SJSA1 (cell line): ENCODE measurements around the gene GCFC2. TPM values are rescaled to one million over a fixed set of nuclear protein-coding genes. Genes with fewer than 3 reads are reported as not detected.
A peak's percentile ranks its signal among the peaks of the same experiment; 100 is the strongest.

Experiments used
- DNase-seq, 2 experiments: peaks; one replicate each; pipeline ENCODE4 v3.0.0-alpha.2; 2015 to 2020; ENCODE audit warnings: low spot score in 2 of 2, low read depth in 1 of 2
- H3K27ac ChIP-seq: fragments of 250-450 bp; sonication (Bioruptor Pico); 2 replicates; pipeline ENCODE4 v1.5.1; 2020; ENCODE audit warnings: mild to moderate bottlenecking, moderate library complexity
- H3K27me3 ChIP-seq: fragments of 250-450 bp; sonication (Bioruptor Pico); replicated peaks from 2 replicates; pipeline ENCODE4 v1.5.1; 2020; ENCODE audit warnings: mild to moderate bottlenecking, moderate library complexity
- H3K36me3 ChIP-seq: fragments of 250-450 bp; sonication (Bioruptor Pico); 2 replicates; pipeline ENCODE4 v1.5.1; 2020; ENCODE audit warnings: mild to moderate bottlenecking
- H3K4me1 ChIP-seq: fragments of 250-450 bp; sonication (Bioruptor Pico); replicated peaks from 2 replicates; pipeline ENCODE4 v1.6.1; 2021; ENCODE audit warnings: mild to moderate bottlenecking
- H3K4me3 ChIP-seq: fragments of 250-450 bp; sonication (Bioruptor Pico); 2 replicates; pipeline ENCODE4 v1.5.1; 2020; ENCODE audit warnings: mild to moderate bottlenecking
- H3K9me3 ChIP-seq: fragments of 250-450 bp; sonication (Bioruptor Pico); replicated peaks from 2 replicates; pipeline ENCODE4 v1.5.1; 2020; ENCODE audit warnings: mild to moderate bottlenecking
- total RNA-seq: library from RNA; depleted of rRNA; stranded (reverse); fragments of >200 nt; shearing (Covaris generic); gene quantifications from 2 replicates; pipeline ENCODE4 v1.2.3, GENCODE V29; 2014

GCFC2 gene
- total RNA-seq, 1 experiment from 2014 or later: 28.4 TPM

- Histone ChIP-seq H3K27ac (no peak overlapping the region), H3K36me3 (no peaks in the 10 kb centered on the region), H3K27me3 (peaks cover 3% of the 10 kb centered on the region), H3K4me3 (no peak overlapping the region), H3K4me1 (no peaks in the 10 kb centered on the region), H3K9me3 (no peaks in the 10 kb centered on the region)
- no peak for DNase-seq
Measured at GRCh38 chr2:75633620-75634019, 77.1 kb downstream of the GCFC2 start.

GRCh38 chr2:75632813-75633212 lies 77.9 kb downstream of the GCFC2 start:
- no peak for DNase-seq
- H3K4me3 ChIP-seq: no peak overlapping the region
- no peak overlapping the region for H3K27ac ChIP-seq
- no peaks in the 10 kb centered on the region for H3K36me3 ChIP-seq
- H3K9me3 ChIP-seq: no peaks in the 10 kb centered on the region
- H3K27me3 ChIP-seq: peaks cover 3% of the 10 kb centered on the region
- no peaks in the 10 kb centered on the region for H3K4me1 ChIP-seq

GRCh38 chr2:75632091-75632701 lies 78.5 kb downstream of the GCFC2 start:
- no peaks in the 10 kb centered on the region for H3K9me3 ChIP-seq
- H3K27ac ChIP-seq: no peak overlapping the region
- H3K4me3 ChIP-seq: no peak overlapping the region
- no peaks in the 10 kb centered on the region for H3K4me1 ChIP-seq
- no peak for DNase-seq
- peaks cover 3% of the 10 kb centered on the region for H3K27me3 ChIP-seq
- H3K36me3 ChIP-seq: no peaks in the 10 kb centered on the region

- H3K27me3 ChIP-seq: no peaks in the 10 kb centered on the region; the same call in 1 of the 2 replicates
- no peaks in the 10 kb centered on the region for H3K36me3 ChIP-seq
- no peaks in the 10 kb centered on the region for H3K9me3 ChIP-seq
- no peaks in the 10 kb centered on the region for H3K4me1 ChIP-seq
- DNase-seq: peak; percentile 76 to 81
- H3K27ac ChIP-seq: no peak overlapping the region
- H3K4me3 ChIP-seq: no peak overlapping the region
Measured at GRCh38 chr2:75627902-75628504, 82.7 kb downstream of the GCFC2 start.

GRCh38 chr2:75622929-75623328 lies 87.8 kb downstream of the GCFC2 start:
- peaks cover 14% of the 10 kb centered on the region for H3K4me1 ChIP-seq
- H3K4me3 ChIP-seq: no peak overlapping the region
- no peak overlapping the region for H3K27ac ChIP-seq
- no peaks in the 10 kb centered on the region for H3K27me3 ChIP-seq
- H3K36me3 ChIP-seq: no peaks in the 10 kb centered on the region
- no peaks in the 10 kb centered on the region for H3K9me3 ChIP-seq
- no peak for DNase-seq

- Histone ChIP-seq H3K9me3 (no peaks in the 10 kb centered on the region), H3K27ac (no peak overlapping the region), H3K4me1 (peaks cover 14% of the 10 kb centered on the region), H3K36me3 (no peaks in the 10 kb centered on the region), H3K27me3 (no peaks in the 10 kb centered on the region), H3K4me3 (no peak overlapping the region)
- no peak for DNase-seq
Measured at GRCh38 chr2:75622500-75622899, 88.2 kb downstream of the GCFC2 start.

- H3K36me3 ChIP-seq: no peaks in the 10 kb centered on the region
- peaks cover 14% of the 10 kb centered on the region for H3K4me1 ChIP-seq
- no peaks in the 10 kb centered on the region for H3K27me3 ChIP-seq
- no peaks in the 10 kb centered on the region for H3K9me3 ChIP-seq
- DNase-seq: no peak
- no peak overlapping the region for H3K27ac ChIP-seq
- no peak overlapping the region for H3K4me3 ChIP-seq
Measured at GRCh38 chr2:75621228-75621627, 89.5 kb downstream of the GCFC2 start.

- H3K27ac ChIP-seq: no peak overlapping the region
- no peak for DNase-seq
- H3K9me3 ChIP-seq: no peaks in the 10 kb centered on the region
- H3K4me1 ChIP-seq: peaks cover 14% of the 10 kb centered on the region
- no peaks in the 10 kb centered on the region for H3K36me3 ChIP-seq
- no peaks in the 10 kb centered on the region for H3K27me3 ChIP-seq
- no peak overlapping the region for H3K4me3 ChIP-seq
Measured at GRCh38 chr2:75619956-75620740, 90.6 kb downstream of the GCFC2 start.

- Histone ChIP-seq H3K27ac (no peak overlapping the region), H3K27me3 (no peaks in the 10 kb centered on the region), H3K36me3 (no peaks in the 10 kb centered on the region), H3K9me3 (no peaks in the 10 kb centered on the region), H3K4me1 (peaks cover 14% of the 10 kb centered on the region), H3K4me3 (no peak overlapping the region)
- DNase-seq: no peak
Measured at GRCh38 chr2:75616933-75617332, 93.8 kb downstream of the GCFC2 start.

GRCh38 chr2:75616406-75616805 lies 94.3 kb downstream of the GCFC2 start:
- H3K4me3 ChIP-seq: no peak overlapping the region

GRCh38 chr2:75614162-75614651 lies 96.5 kb downstream of the GCFC2 start:
- DNase-seq: no peak
- Histone ChIP-seq H3K36me3 (no peaks in the 10 kb centered on the region), H3K4me3 (no peak overlapping the region), H3K27ac (no peak overlapping the region), H3K9me3 (no peaks in the 10 kb centered on the region), H3K27me3 (no peaks in the 10 kb centered on the region), H3K4me1 (no peaks in the 10 kb centered on the region)

More at GRCh38 chr2:75616406-75616805, 94.3 kb downstream of the GCFC2 start:
- H3K27me3 ChIP-seq: no peaks in the 10 kb centered on the region
- no peak overlapping the region for H3K27ac ChIP-seq
- H3K9me3 ChIP-seq: no peaks in the 10 kb centered on the region
- no peaks in the 10 kb centered on the region for H3K36me3 ChIP-seq
- no peak for DNase-seq
- peaks cover 14% of the 10 kb centered on the region for H3K4me1 ChIP-seq

- no peak overlapping the region for H3K4me3 ChIP-seq
- H3K36me3 ChIP-seq: no peaks in the 10 kb centered on the region
- DNase-seq: no peak
- no peaks in the 10 kb centered on the region for H3K27me3 ChIP-seq
- peaks cover 12% of the 10 kb centered on the region for H3K4me1 ChIP-seq
- no peaks in the 10 kb centered on the region for H3K9me3 ChIP-seq
- H3K27ac ChIP-seq: no peak overlapping the region
Measured at GRCh38 chr2:75612862-75613243, 97.9 kb downstream of the GCFC2 start.
